ENCODE results near the gene TLR1. TPM values are rescaled to one million over a fixed set of nuclear protein-coding genes. Genes with fewer than 3 reads are reported as not detected.
A peak's percentile ranks its signal among the peaks of the same experiment; 100 is the strongest.

The TLR1 gene
- total RNA-seq, 1 experiment from 2014 or later, result 2.2 TPM

- BruUV-seq (replicated peaks), result no TSS peak
- Mint-ChIP-seq H3K4me3 (ENCODE audit: unreplicated experiment) (no peak overlapping the region), H3K4me1 (ENCODE audit: insufficient read depth, unreplicated experiment) (peaks cover 13% of the 10 kb centered on the region), H3K27me3 (ENCODE audit: insufficient read depth, unreplicated experiment) (no peaks in the 10 kb centered on the region), H3K9me3 (ENCODE audit: unreplicated experiment) (peaks cover 16% of the 10 kb centered on the region), H3K36me3 (ENCODE audit: insufficient read depth, unreplicated experiment) (peaks cover 6% of the 10 kb centered on the region), H3K27ac (ENCODE audit: low read depth, unreplicated experiment) (peak overlapping the region; percentile 36)
- ChIA-PET POLR2A (no interaction called here), CTCF (interaction anchor here (1.0 kb wide), 2 partner anchors 23 to 33 kb away, joined by 3 to 4 read pairs; partner anchors contain the start of gene TLR1)
- peak; percentile 29 for DNase-seq (ENCODE audit: unreplicated experiment)
- no peak for TF ChIP-seq CTCF (IDR thresholded peaks at IDR 0.05; ENCODE audit: unreplicated experiment)
- intact Hi-C loops (cut with micrococcal nuclease), result no loop called here
These were observed 33.3 kb upstream of the TLR1 start for GRCh38 chr4:38837849-38838248.

GRCh38 chr4:38837334-38837733 is 32.7 kb upstream of the TLR1 start:
- TF ChIP-seq CTCF (IDR thresholded peaks at IDR 0.05; ENCODE audit: unreplicated experiment), result no peak
- H3K36me3 Mint-ChIP-seq (ENCODE audit: insufficient read depth, unreplicated experiment), result peaks cover 6% of the 10 kb centered on the region
- H3K27me3 Mint-ChIP-seq (ENCODE audit: insufficient read depth, unreplicated experiment), result no peaks in the 10 kb centered on the region
- no TSS peak for BruUV-seq (replicated peaks)
- H3K4me1 Mint-ChIP-seq (ENCODE audit: insufficient read depth, unreplicated experiment), result peaks cover 18% of the 10 kb centered on the region
- ChIA-PET CTCF (interaction anchor here (0.7 kb wide), 1 partner anchor 78 kb away, joined by 6 read pairs; no protein-coding TSS in a partner anchor), POLR2A (no interaction called here)
- intact Hi-C loops (cut with micrococcal nuclease), result no loop called here
- peaks cover 16% of the 10 kb centered on the region for H3K9me3 Mint-ChIP-seq (ENCODE audit: unreplicated experiment)
- no peak for DNase-seq (ENCODE audit: unreplicated experiment)
- H3K4me3 Mint-ChIP-seq (ENCODE audit: unreplicated experiment), result no peak overlapping the region
- H3K27ac Mint-ChIP-seq (ENCODE audit: low read depth, unreplicated experiment), result peak overlapping the region; percentile 36

GRCh38 chr4:38834570-38834969 is 30.0 kb upstream of the TLR1 start:
- H3K4me1 Mint-ChIP-seq (ENCODE audit: insufficient read depth, unreplicated experiment), result peaks cover 24% of the 10 kb centered on the region
- BruUV-seq (replicated peaks), result no TSS peak
- no peak overlapping the region for H3K4me3 Mint-ChIP-seq (ENCODE audit: unreplicated experiment)
- peaks cover 6% of the 10 kb centered on the region for H3K36me3 Mint-ChIP-seq (ENCODE audit: insufficient read depth, unreplicated experiment)
- intact Hi-C loops (cut with micrococcal nuclease), result no loop called here
- no peak overlapping the region for H3K27ac Mint-ChIP-seq (ENCODE audit: low read depth, unreplicated experiment)
- POLR2A ChIA-PET, result interaction anchor here (0.5 to 1.8 kb wide), 3 partner anchors 10 to 29 kb away, joined by 3 to 7 read pairs (median 6); partner anchors contain the start of gene TLR1
- no peak for TF ChIP-seq CTCF (IDR thresholded peaks at IDR 0.05; ENCODE audit: unreplicated experiment)
- peaks cover 16% of the 10 kb centered on the region for H3K9me3 Mint-ChIP-seq (ENCODE audit: unreplicated experiment)
- CTCF ChIA-PET, result interaction anchor here (0.6 kb wide), 1 partner anchor 79 kb away, joined by 3 read pairs; no protein-coding TSS in a partner anchor
- no peak for DNase-seq (ENCODE audit: unreplicated experiment)
- H3K27me3 Mint-ChIP-seq (ENCODE audit: insufficient read depth, unreplicated experiment), result no peaks in the 10 kb centered on the region

- Mint-ChIP-seq H3K27me3 (ENCODE audit: insufficient read depth, unreplicated experiment) (no peaks in the 10 kb centered on the region), H3K4me3 (ENCODE audit: unreplicated experiment) (no peak overlapping the region), H3K4me1 (ENCODE audit: insufficient read depth, unreplicated experiment) (peaks cover 17% of the 10 kb centered on the region), H3K36me3 (ENCODE audit: insufficient read depth, unreplicated experiment) (peaks cover 11% of the 10 kb centered on the region), H3K9me3 (ENCODE audit: unreplicated experiment) (peaks cover 16% of the 10 kb centered on the region), H3K27ac (ENCODE audit: low read depth, unreplicated experiment) (no peak overlapping the region)
- ChIA-PET POLR2A (interaction anchor here (1.4 kb wide), 1 partner anchor 27 kb away, joined by 7 read pairs; the partner anchor contains the start of gene TLR1), CTCF (interaction anchor here (1.0 kb wide), 1 partner anchor 49 kb away, joined by 3 read pairs; no protein-coding TSS in a partner anchor)
- no peak for TF ChIP-seq CTCF (IDR thresholded peaks at IDR 0.05; ENCODE audit: unreplicated experiment)
- no peak for DNase-seq (ENCODE audit: unreplicated experiment)
- intact Hi-C loops (cut with micrococcal nuclease), result no loop called here
- no TSS peak for BruUV-seq (replicated peaks)
These were observed 28.3 kb upstream of the TLR1 start for GRCh38 chr4:38832624-38833528.

Measured in MCF 10A (cell line).